ENCODE results near the gene LRPPRC.
A peak's percentile ranks its signal among the peaks of the same experiment; 100 is the strongest.
"Not testable (repeated sequence)": the region's sequence is repeated elsewhere in the genome, so short reads cannot be mapped to it uniquely, and the experiment has no call there.

LRPPRC gene

GRCh38 chr2:43995733-43996533 lies at the start of gene LRPPRC:
TSS of gene LRPPRC (minus strand) at chr2:43995989. CDS start at chr2:43995947, 42 bp downstream.
- DNase-seq (ENCODE audit: low spot score): peak; percentile 79

GRCh38 chr2:44045061-44045460 lies 49.3 kb upstream of the LRPPRC start:
- DNase-seq (ENCODE audit: low spot score): no peak

- peak; percentile 67 for DNase-seq (ENCODE audit: low spot score)
These were observed 48.5 kb upstream of the LRPPRC start for GRCh38 chr2:44044281-44044720.

- DNase-seq (ENCODE audit: low spot score): no peak
These were observed 44.6 kb upstream of the LRPPRC start for GRCh38 chr2:44040365-44040764.

GRCh38 chr2:44038277-44038676 lies 42.5 kb upstream of the LRPPRC start:
- no peak for DNase-seq (ENCODE audit: low spot score)

GRCh38 chr2:44037221-44037620 lies 41.4 kb upstream of the LRPPRC start:
- no peak for DNase-seq (ENCODE audit: low spot score)

GRCh38 chr2:44033947-44034346 lies 38.2 kb upstream of the LRPPRC start:
- DNase-seq (ENCODE audit: low spot score): no peak

- not testable (repeated sequence) for DNase-seq (ENCODE audit: low spot score)
These were observed 31.3 kb upstream of the LRPPRC start for GRCh38 chr2:44027076-44027475.

- peak; percentile 30 for DNase-seq (ENCODE audit: low spot score)
These were observed 20.5 kb upstream of the LRPPRC start for GRCh38 chr2:44016282-44016681.

- DNase-seq (ENCODE audit: low spot score): no peak
These were observed 19.4 kb upstream of the LRPPRC start for GRCh38 chr2:44015239-44015638.

- not testable (repeated sequence) for DNase-seq (ENCODE audit: low spot score)
These were observed 17.4 kb upstream of the LRPPRC start for GRCh38 chr2:44013205-44013604.

GRCh38 chr2:44010266-44010665 lies 14.5 kb upstream of the LRPPRC start:
- no peak for DNase-seq (ENCODE audit: low spot score)

GRCh38 chr2:44009136-44009735 lies 13.4 kb upstream of the LRPPRC start:
- DNase-seq (ENCODE audit: low spot score): no peak

GRCh38 chr2:44005846-44006245 lies 10.1 kb upstream of the LRPPRC start:
- no peak for DNase-seq (ENCODE audit: low spot score)

GRCh38 chr2:44004735-44005602 lies 9.2 kb upstream of the LRPPRC start:
- no peak for DNase-seq (ENCODE audit: low spot score)

GRCh38 chr2:44001716-44002115 lies 5.9 kb upstream of the LRPPRC start:
- no peak for DNase-seq (ENCODE audit: low spot score)

- no peak for DNase-seq (ENCODE audit: low spot score)
These were observed 2.5 kb upstream of the LRPPRC start for GRCh38 chr2:43998263-43998662.

GRCh38 chr2:43993437-43993836 lies 2.4 kb downstream of the LRPPRC start:
- DNase-seq (ENCODE audit: low spot score): no peak

- DNase-seq (ENCODE audit: low spot score): no peak
These were observed 6.2 kb downstream of the LRPPRC start for GRCh38 chr2:43989545-43989944.

- DNase-seq (ENCODE audit: low spot score): no peak
These were observed 9.2 kb downstream of the LRPPRC start for GRCh38 chr2:43986600-43986999.

- DNase-seq (ENCODE audit: low spot score): no peak
These were observed 10.4 kb downstream of the LRPPRC start for GRCh38 chr2:43985359-43985758.

GRCh38 chr2:43984533-43984932 lies 11.3 kb downstream of the LRPPRC start:
- DNase-seq (ENCODE audit: low spot score): no peak

- DNase-seq (ENCODE audit: low spot score): no peak
These were observed 14.9 kb downstream of the LRPPRC start for GRCh38 chr2:43980902-43981301.

Measured in HuH-7 (cell line).